Left ventricle myocardium inferior (tissue), 1 donor: ENCODE results near the gene CDC42EP1. TPM values are rescaled to one million over a fixed set of nuclear protein-coding genes. Genes with fewer than 3 reads are reported as not detected.

Experiments used
- DNase-seq: peaks from one replicate; pipeline ENCODE4 v3.0.0-alpha.2; 2020
- H3K27ac ChIP-seq: fragments of 200-600 bp; replicated peaks from 2 replicates; pipeline ENCODE4 v1.8.0; 2021
- H3K27me3 ChIP-seq: fragments of 200-600 bp; 2 replicates; pipeline ENCODE4 v1.8.0; 2021; ENCODE audit warnings: low read depth
- H3K36me3 ChIP-seq: fragments of 200-600 bp; 2 replicates; pipeline ENCODE4 v1.8.0; 2021
- H3K4me1 ChIP-seq: fragments of 200-600 bp; 2 replicates; pipeline ENCODE4 v1.8.0; 2021
- H3K4me3 ChIP-seq: fragments of 200-600 bp; 2 replicates; pipeline ENCODE4 v1.8.0; 2021; ENCODE audit warnings: mild to moderate bottlenecking, moderate library complexity
- H3K9me3 ChIP-seq: fragments of 200-600 bp; replicated peaks from 2 replicates; pipeline ENCODE4 v1.8.0; 2021
- CTCF ChIP-seq: fragments of 200-600 bp; IDR thresholded peaks from 2 replicates; pipeline ENCODE4 v1.8.0; 2021; ENCODE audit warnings: antibody characterized with exemption, mild to moderate bottlenecking, borderline replicate concordance
- intact Hi-C: fragments of 100-400 bp; cut with micrococcal nuclease; formaldehyde crosslinking; loops from one replicate; pipeline ENCODE4 v1.11.0; 2022
- total RNA-seq: library from RNA; stranded (reverse); fragmentation: NEBNext Ultra II Directional; extraction: Animal tissue kit (Norgen Biotek cat#: 25700); gene quantifications from one replicate; pipeline ENCODE4 v1.2.1, GENCODE V29; 2021
- donor health status: DM: no; HTN: yes; CAD: no; lungs with severe emphysema.

Gene CDC42EP1
- total RNA-seq, 1 donor from 2014 or later, result 17.7 TPM

GRCh38 chr22:37556710-37557109 lies 3.6 kb upstream of the CDC42EP1 start:
- Histone ChIP-seq H3K27ac (peak overlapping the region; percentile 98), H3K27me3 (peaks cover 13% of the 10 kb centered on the region), H3K4me1 (peaks cover 69% of the 10 kb centered on the region), H3K4me3 (no peak overlapping the region), H3K36me3 (no peaks in the 10 kb centered on the region), H3K9me3 (no peaks in the 10 kb centered on the region)
- no peak for TF ChIP-seq CTCF
- intact Hi-C loops, result no loop called here
- DNase-seq, result no peak

GRCh38 chr22:37557321-37558001 lies 2.8 kb upstream of the CDC42EP1 start:
- Histone ChIP-seq H3K9me3 (no peaks in the 10 kb centered on the region), H3K4me3 (no peak overlapping the region), H3K27me3 (peaks cover 21% of the 10 kb centered on the region), H3K4me1 (peaks cover 69% of the 10 kb centered on the region), H3K27ac (peak overlapping the region; percentile 98), H3K36me3 (no peaks in the 10 kb centered on the region)
- intact Hi-C loops, result no loop called here
- no peak for TF ChIP-seq CTCF
- no peak for DNase-seq

DNA sequence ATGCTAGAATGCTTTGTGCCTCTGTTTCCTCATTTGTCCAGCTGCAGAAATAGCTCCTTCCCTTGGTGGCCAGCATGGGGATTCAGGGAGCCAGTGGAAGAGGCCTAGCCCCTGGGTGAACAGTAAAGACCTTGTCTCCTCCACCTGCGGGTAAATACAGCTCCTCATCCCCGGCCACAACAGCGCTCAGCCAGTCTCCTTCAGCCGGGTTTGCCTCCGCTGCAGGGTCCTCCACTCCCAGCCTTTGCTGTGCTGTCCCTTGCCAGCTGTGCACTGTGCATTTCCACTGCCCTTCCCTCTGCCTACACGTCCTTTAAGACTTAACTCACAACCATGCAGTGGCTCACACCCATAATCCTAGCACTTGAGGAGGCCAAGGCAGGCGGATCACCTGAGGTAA lies 1.5 kb upstream of the CDC42EP1 start:
- Histone ChIP-seq H3K27ac (peak overlapping the region; percentile 98), H3K9me3 (no peaks in the 10 kb centered on the region), H3K36me3 (no peaks in the 10 kb centered on the region), H3K4me3 (no peak overlapping the region), H3K4me1 (peaks cover 73% of the 10 kb centered on the region), H3K27me3 (peaks cover 24% of the 10 kb centered on the region)
- intact Hi-C loops, result no loop called here
- no peak for TF ChIP-seq CTCF
- no peak for DNase-seq

GRCh38 chr22:37559521-37559900 lies 769 bp upstream of the CDC42EP1 start:
- Histone ChIP-seq H3K36me3 (no peaks in the 10 kb centered on the region), H3K4me3 (peak overlapping the region; percentile 82), H3K9me3 (no peaks in the 10 kb centered on the region), H3K27ac (peak overlapping the region; percentile 98), H3K27me3 (peaks cover 24% of the 10 kb centered on the region), H3K4me1 (peaks cover 80% of the 10 kb centered on the region)
- intact Hi-C loops, result no loop called here
- DNase-seq, result no peak
- no peak for TF ChIP-seq CTCF

GRCh38 chr22:37560608-37561211 lies 430 bp downstream of the CDC42EP1 start:
- H3K27ac ChIP-seq, result peak overlapping the region; percentile 98
- H3K27me3 ChIP-seq, result peaks cover 24% of the 10 kb centered on the region
- DNase-seq, result peak; percentile 69
- H3K4me3 ChIP-seq, result peak overlapping the region; percentile 82
- intact Hi-C loops, result no loop called here
- H3K36me3 ChIP-seq, result peaks cover 2% of the 10 kb centered on the region
- no peaks in the 10 kb centered on the region for H3K9me3 ChIP-seq
- no peak for TF ChIP-seq CTCF
- peaks cover 92% of the 10 kb centered on the region for H3K4me1 ChIP-seq
